Activated T-cell treated with anti-CD3 and anti-CD28 coated beads for 48 hours (primary cell): ENCODE measurements around the gene PRPSAP2.
"Not testable (repeated sequence)": the region's sequence is repeated elsewhere in the genome, so short reads cannot be mapped to it uniquely, and the experiment has no call there.

Experiments used
- DNase-seq: peaks from one replicate; pipeline ENCODE4 v3.0.0-alpha.2; 2020; ENCODE audit warnings: low read depth

Gene PRPSAP2

DNA sequence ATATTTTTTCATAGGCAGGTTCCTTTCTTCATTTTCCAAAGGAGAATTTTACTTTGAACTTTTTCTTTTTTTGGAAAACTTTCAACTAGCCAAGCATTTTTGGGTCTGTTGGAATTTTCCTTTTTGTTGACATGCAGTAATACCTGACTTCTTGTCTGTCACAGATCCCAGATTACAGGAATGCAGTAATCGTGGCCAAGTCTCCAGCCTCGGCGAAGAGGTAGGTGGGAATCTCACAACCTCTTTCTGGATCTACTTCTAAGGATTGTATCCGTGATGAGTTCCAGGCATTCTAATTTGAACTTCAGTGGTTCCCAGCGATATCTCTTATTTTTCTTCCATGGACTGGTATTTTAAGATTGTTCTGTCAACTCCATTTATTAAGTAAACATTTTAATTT lies 31.7 kb downstream of the PRPSAP2 start:
- DNase-seq: no peak

DNA sequence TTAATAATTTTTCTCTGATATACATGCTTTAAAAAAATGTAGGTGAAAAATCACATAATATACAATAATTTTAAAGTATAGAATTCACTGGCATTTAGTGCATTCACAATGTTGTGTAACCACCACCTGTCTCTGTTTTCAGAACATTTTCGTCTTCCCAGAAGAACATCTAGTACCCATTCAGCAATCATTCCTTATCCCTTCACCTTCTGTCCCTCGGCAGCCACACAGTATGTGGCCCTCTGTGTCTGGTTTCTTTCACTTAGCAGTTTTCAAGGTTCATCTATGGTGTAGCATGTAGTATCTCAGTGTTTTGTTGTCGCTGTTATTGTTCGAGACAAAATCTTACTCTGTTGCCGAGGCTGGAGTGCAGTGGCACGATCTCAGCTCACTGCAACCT lies 33.6 kb downstream of the PRPSAP2 start:
- no peak for DNase-seq

DNA sequence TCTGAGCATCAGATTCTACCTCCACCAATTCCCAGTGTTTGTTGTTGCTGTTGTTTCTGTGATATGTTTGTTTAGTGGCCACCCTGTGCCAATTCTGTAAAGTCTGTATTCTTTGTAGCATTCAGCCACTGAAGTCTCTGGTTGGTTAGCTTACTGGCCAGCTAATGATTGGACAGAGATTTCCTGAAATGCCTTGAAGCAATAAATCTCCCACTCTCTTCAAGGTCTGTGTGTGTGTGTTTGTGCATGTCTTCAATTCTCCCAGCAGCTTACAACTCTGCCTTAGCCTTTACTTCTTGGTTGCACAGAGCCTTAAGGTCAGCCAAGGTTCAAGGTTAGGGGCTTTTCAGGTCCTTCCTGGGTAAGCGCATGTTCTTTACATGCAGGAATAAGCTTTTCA lies 38.2 kb downstream of the PRPSAP2 start:
- DNase-seq: no peak

DNA sequence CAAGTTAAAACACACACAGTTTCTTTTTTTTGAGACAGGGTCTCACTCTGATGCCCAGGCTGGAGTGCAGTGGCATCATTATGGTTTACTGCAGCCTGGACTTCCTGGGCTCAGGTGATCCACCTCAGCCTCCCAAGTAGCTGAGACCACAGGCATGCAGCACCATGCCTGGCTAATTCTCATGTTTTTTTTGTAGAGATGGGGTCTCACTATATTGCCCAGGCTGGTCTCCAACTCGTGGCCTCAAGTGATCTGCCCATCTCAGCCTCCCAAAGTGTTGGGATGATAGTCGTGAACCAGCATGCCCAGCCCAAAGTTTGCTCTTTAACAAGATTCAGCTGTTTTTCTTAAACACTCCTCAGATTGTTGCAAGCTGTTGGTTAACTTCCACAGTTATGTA lies 39.0 kb downstream of the PRPSAP2 start:
- DNase-seq: no peak

DNA sequence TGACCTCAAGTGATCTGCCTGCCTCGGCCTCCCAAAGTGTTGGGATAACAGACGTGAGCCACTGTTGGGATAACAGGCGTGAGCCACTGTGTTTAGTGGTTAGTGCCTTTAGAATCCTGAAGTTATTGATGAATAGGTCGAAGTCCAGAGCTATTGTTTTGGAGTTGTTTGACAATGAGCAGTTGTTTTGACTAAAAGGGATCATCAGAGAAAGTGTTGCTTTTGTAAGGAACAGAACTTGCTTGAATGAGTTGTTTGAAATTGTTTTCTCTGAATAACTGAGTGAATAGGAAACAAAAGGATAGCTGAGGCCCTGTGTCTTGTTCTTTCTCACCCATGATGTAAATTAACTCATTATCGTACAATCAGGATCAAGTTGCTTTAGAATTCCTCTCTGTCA lies 46.6 kb downstream of the PRPSAP2 start:
- no peak for DNase-seq

DNA sequence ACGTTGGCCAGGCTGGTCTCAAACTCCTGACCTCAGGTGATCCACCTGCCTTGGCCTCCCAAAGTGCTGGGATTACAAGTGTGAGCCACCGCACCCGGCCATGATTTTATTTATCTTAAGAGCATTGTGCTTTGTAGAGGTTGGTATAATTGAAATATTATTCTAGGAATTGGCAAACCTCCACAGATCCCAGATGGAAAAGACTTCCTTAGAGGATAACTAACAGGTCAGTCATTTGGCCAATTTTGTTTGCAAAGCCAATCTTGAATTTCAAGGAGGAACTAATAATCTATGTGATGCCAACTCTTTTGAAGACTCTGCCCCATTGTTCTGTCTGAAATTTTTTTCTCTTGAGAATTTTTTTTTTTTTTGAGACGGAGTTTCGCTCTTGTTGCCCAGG lies 47.3 kb downstream of the PRPSAP2 start:
- no peak for DNase-seq

DNA sequence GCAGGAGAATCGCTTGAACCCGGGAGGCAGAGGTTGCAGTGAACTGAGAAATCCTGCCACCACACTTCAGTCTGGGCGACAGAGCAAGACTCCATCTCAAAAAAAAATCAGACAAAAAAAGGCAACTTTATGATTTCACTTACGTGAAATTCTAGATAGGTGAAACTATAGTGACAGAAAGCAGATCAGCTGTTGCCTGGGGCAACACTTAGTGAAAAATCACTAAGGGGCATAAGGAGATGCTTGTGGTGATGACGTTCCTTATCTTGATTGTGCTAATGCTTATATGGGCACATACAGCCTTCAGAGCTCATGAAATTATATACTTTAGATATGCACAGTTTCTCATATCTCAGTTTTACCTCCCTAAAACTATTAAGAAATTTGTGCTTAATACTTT lies 52.4 kb downstream of the PRPSAP2 start:
- DNase-seq: no peak

DNA sequence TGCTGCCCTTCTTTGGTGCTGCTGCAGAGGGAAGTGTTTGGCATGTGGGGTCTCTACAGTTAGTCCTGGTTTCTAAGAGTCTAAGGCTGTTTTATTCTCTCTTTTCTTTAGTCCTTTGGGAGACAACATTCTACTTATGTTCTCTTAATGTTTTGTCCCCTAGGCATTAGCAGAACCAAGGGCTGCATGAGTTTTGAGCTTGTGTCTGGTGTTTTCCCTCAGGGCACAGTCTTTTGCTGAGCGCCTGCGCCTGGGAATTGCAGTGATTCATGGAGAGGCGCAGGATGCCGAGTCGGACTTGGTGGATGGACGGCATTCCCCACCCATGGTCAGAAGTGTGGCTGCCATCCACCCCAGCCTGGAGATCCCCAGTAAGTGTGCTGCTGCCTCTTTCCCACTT lies 53.0 kb downstream of the PRPSAP2 start:
- no peak for DNase-seq

DNA sequence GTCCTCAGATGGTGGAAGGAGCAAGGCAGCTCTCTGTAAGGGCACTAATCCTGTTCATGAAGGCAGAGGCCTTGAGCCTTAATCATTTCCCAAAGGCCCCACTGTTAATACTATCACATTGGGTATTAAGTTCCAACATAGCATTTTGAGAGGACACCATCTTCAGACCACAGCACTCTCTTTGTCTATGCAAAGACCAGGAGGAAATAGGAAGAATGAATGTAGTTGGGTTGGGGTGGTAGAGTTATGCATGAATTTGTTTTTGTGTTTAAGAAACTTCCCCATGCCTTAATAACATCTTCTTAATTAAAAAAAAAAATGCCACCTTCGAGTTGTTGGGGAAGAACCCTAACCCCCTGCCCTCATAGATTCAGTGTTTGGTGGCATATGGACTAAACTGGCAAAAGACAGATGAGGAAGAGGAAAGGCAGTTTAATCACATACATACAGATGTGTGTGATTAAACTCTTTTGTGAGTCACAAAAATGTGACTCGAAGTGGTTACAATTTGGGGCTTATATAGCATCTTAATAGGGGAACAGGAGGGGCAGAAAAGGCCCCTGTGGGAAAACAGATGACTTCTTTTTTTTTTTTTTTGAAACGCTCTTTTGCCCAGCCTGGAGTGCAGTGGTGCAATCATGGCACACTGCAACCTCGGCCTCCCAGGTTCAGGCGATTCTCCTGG lies 59.0 kb downstream of the PRPSAP2 start:
- DNase-seq: no peak

DNA sequence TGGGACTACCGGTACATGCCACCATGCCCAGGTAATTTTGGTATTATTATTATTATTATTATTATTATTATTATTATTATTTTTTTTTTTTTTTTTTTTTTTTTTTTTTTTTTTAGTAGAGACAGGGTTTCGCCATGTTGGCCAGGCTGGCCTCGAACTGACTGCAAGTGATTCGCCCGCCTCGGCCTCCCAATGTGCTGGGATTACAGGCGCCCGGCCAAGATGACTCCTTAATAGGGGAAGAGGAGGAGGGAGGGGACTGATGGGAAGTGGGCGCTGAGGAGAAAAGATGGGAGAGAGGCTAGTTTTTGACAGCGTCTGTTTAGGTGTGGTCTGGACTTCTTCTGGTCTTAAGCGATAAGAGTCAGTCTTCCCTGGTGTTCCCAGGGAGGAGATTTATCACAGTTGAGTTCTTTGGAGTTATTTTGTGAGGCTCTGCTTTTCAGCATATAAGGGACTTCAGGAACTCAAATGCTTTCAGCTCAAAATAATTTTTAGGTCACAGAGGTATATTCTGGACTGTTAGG lies 59.6 kb downstream of the PRPSAP2 start:
- DNase-seq: no peak

DNA sequence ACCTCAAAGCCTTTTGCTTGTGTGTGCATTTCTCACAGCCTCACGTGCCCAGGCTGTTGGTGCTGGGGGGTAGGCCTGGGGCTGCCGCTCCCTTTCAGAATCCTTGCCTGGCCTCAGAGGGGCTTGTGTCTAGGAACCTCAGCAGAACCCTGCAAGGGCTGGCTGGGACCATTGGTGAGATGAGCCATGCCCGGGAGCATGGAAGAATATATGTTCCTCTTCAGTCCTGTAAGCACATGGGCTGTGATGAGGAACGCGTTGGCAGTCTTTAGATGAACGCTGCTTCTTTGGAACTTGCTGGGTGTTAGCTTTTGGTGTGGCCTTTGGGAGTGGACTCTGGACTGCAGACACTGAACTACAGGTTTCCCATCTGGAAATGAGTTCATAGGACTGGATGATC lies 62.0 kb downstream of the PRPSAP2 start:
- no peak for DNase-seq

DNA sequence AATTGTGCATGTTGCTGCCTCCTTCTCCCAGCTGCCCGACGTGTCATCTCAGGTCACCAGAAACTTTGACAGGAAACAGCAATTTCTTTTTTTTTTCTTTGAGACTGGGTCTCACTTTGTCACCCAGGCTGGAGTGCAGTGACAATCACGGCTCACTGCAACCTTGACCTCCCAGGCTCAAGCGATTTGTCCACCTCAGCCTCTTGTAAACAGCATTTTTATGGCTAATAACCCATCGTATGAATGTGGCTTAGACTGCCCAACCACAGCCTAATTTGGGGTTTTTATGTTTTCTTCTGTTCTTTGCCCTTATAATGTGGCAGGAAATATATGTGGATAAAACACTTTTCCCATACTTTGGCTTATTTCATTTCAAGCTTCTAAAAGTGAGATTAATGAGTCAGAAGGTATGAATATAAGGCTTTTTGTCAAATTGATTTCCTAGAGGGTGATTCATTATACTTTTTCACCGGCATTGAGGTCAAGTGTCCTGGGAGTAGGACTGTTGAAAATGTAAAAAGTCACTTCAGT lies 63.0 kb downstream of the PRPSAP2 start:
- no peak for DNase-seq

DNA sequence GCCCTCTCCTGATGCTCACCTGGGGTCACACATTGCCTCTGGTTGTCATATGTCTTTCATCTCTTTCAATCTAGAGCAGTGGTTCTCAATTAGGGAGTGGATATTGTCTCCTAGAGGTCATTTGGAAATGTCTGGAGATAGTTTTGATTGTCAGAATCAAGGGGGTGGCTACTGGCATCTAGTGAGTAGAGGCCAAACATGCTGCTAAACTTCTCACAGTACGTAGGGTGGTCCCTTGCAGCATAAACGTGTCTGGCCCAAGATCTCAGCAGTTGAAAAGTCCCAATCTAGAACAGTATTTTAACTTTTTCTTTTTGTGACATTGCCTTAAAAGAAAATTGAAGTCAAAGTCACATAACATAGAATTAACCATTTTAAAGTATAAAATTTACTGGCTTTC lies 63.6 kb downstream of the PRPSAP2 start:
- DNase-seq: no peak

DNA sequence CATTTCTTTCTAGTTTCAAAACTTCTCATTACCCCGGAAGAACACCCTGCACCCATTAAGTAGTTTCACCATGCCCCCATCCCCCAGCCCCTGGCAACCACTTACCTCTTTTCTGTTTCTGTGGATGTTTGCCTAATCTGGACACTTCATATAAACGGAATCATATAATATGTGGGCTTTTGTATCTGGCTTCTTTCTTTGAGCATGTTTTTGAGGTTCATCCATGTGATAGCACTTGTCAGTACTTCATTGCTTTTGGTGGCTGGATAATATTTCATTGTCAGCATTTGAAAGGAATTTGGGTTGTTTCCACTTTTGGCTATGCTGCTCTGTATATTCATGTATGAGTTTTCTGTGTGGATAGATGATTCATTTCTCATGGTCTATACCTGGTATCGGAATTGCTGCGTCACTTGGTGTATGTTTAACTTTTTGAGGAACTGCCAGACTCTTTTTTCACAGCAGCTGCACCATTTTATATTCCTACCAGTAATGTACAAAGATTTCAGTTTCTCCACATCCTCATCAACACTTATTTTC lies 64.1 kb downstream of the PRPSAP2 start:
- no peak for DNase-seq

DNA sequence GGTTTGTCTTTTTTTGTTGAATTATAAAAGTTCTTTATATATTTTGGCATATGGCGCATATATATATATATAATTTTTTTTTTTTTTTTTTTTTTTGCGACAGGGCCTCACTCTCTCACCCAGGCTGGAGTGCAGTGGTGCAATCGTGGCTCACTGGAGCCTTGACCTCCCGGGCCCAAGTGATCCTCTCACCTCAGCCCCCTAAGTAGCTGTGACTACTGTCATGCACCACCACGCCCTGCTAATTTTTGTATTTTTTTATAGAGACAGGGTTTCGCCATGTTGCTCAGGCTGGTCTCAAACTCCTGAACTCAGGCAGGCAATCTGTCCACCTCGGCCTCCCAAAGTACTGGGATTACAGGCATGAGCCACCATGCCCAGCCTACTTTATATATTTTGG lies 64.7 kb downstream of the PRPSAP2 start:
- not testable (repeated sequence) for DNase-seq

DNA sequence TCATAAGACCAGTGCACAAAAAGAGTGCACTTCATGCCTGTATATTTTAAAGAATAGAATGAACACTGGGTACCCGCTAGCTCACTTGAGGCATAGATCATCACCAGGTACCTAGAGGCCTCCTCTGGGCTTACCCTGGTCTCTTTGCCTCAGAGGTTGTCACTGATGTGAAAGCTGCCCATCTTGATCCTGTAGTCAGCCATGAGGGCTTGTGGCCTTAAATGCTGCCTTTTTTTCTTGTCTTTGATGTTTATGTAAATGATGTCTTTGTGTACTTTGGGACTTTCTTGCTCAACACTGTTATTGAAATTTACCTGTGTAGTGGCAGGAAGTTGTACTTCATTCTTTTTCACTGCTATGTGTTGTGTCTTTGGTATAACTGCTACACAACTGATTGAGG lies 67.3 kb downstream of the PRPSAP2 start:
- DNase-seq: no peak

DNA sequence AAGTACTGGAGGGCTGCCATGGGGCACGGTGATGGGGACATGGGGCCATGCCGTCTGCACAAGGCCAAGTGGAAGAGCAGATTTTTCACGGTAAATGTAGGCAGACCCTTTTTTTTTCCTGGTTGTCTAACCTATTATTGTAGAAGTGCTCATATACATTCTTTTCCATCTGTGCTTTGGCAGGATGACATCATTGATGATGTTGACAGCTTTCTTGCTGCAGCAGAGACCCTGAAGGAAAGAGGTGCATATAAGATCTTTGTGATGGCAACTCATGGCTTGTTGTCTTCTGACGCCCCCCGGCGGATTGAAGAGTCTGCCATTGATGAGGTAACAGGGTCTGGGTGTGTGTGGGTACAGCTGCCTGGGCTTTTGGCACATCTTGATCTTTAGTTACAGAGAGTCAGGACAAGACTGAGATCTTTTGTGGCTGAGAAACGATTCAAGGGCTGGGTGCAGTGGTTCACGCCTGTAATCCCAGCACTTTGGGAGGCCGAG lies 70.7 kb downstream of the PRPSAP2 start:
- no peak for DNase-seq

DNA sequence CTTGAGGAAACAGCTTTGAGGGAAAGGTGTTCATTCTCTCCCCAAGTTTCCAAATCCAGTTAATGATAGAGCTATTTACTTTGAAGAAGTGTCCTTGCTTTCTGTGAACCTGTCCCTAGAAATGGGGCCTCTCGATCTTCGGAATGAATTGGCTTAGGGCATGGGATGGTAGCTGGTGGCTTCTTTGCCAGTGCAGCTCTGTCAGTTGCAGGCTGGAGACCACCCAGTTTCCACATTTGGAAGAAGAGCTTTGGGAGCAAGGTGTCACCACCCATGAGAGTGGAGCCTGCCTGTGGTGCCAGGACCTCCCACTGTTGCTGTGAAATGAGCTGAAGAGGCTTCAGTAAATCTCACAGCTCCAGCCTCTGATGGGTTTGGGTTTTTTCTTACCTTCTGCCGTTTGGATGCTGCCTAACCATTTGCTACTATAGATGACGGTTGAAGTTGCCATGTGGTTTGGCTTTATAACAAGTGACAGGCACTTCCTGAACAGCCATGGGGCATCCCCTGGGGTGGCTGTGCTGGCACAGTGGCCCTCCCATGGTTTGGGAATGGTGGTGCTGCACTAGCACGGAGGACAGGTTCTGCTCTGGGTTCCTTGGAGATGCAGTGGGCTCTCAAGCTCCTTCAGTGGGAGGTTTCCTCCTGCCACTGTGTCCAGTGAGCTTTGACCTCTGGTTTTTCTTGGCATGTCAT lies 74.6 kb downstream of the PRPSAP2 start:
- DNase-seq: no peak

DNA sequence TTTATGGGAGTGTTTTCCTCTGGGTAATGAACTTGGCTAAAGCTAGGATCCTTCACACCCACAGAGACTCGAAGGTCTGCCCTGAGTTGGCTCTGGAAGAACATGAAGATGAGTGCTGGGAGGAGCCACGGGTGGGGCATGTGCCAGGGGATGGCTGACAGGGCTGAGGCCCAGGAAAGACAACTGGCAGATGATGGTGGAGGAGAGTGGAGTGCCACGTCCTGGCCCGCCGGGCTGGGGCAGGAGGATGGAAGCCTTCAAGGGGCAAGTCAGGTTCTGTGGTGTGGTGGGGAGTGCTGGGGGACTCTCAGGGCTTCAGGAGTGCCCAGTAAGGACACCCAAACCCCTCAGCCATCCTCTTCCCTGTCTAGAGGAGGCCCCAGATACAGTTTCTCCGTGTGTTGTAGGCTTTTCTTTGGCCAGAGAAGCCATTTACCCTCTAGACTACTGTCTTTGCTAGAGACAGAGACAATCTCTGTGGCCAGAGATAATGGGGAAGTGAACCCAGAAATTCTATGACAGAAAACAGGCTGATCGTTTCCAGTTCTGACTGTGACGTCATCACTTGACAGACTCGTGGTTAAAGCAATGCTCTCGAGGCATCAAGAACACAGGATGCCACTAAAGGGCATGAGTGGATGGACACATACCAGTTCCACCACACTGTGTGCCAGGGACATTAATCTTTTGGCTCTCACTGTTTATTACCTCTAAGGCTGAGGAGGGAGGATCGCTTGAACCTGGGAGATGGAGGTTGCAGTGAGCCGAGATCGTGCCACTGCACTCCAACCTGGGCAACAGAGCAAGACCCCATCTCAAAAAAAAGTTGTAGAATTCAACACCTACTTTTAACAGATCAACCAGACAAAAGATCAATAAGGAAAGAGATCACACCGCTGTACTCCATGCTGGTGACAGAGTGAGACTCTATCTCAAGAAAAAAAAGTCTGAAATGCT lies 75.4 kb downstream of the PRPSAP2 start:
- DNase-seq: no peak

DNA sequence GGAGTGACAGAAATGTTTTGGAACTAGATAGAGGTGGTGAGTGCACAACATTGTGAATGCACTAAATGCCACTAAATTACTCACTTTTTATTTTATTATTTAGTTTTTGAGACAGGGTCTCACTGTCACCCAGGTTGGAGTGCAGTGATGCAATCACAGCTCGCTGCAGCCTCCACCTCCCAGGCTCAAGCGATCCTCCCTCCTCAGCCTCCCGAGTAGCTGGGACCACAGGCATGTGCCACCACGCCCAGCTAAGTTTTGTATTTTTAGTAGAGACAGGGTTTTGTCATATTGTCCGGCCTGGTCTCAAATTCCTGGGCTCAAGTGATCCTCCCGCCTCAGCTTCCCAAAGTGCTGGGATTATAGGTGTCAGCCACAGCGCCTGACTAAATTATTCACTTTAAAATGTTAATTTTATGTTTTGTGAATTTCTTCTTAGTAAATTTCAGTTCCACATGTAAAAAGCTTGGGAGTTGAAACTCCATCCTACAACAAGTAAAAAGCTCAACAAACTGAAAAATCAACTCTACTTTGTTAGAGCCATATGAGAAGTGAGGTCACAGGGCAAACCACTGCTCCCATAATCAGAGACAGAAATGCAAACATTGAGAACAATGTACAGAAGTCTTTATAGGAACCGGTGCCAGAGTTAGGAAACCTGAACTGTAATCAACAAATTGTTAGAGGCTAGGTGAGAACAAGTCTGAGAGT lies 80.2 kb downstream of the PRPSAP2 start:
- DNase-seq: no peak

DNA sequence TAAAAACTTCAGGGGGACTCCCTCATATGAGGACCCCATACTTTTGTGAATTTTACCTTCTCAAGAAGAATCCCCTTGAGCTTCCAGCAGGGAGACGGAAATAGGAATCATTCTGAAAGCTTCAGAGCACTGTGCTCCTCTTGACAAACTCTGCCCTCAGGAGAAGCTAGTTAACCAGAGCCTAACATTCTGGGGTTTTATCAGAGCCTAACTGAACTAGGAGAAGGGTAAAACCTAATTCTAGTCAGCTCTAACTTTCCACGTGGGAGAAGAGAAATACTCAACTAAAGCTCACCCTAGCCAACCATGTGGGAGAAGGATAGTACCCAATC lies 80.7 kb downstream of the PRPSAP2 start:
- DNase-seq: no peak
